Tibial nerve (tissue), 4 donors: ENCODE results near the gene PHOX2A. TPM values are rescaled to one million over a fixed set of nuclear protein-coding genes. Genes with fewer than 3 reads are reported as not detected.

Source experiments
- DNase-seq, 2 donors: peaks; one replicate each; pipeline ENCODE4 v3.0.0-alpha.2; 2019; ENCODE audit warnings: low spot score in 2 of 2
- H3K27ac ChIP-seq, 4 donors: fragments of 200-600 bp; sonication (generic) in 3 of 4; one replicate each; pipeline ENCODE4 v1.5.1; 2017 to 2019; ENCODE audit warnings: mild to moderate bottlenecking in 1 of 4
- H3K27me3 ChIP-seq, 2 donors: fragments of 200-600 bp; sonication (generic) in 1 of 2; one replicate each; pipeline versions ENCODE4 v1.5.1 to v1.6.0; 2017 to 2019
- H3K36me3 ChIP-seq, 3 donors: fragments of 200-600 bp; sonication (generic); one replicate each; pipeline ENCODE4 v1.5.1; 2018 to 2019
- H3K4me1 ChIP-seq, 4 donors: fragments of 200-600 bp; sonication (generic) in 3 of 4; one replicate each; pipeline ENCODE4 v1.5.1; 2017 to 2019
- H3K4me3 ChIP-seq, 4 donors: fragments of 200-600 bp; sonication (generic) in 3 of 4; one replicate each; pipeline ENCODE4 v1.5.1; 2017 to 2019; ENCODE audit warnings: mild to moderate bottlenecking in 1 of 4, moderate library complexity in 1 of 4
- H3K9me3 ChIP-seq, 4 donors: fragments of 200-600 bp; sonication (generic) in 3 of 4; one replicate each; pipeline ENCODE4 v1.5.1; 2017 to 2019
- EP300 ChIP-seq, 2 donors: sonication (generic); formaldehyde crosslinking; IDR thresholded peaks; one replicate each; pipeline ENCODE4 v1.6.1; 2017; ENCODE audit warnings: antibody characterized with exemption in 2 of 2, mild to moderate bottlenecking in 1 of 2
- POLR2A ChIP-seq, 2 donors: fragments of 450-650 bp; IDR thresholded peaks; one replicate each; pipeline ENCODE4 v1.6.1; 2017; ENCODE audit warnings: antibody characterized with exemption in 2 of 2, mild to moderate bottlenecking in 2 of 2, moderate library complexity in 2 of 2
- WGBS, 2 donors: methylation state at CpG; one replicate each; pipeline ENCODE4 v1.1.5; 2018; 5-methylcytosine and 5-hydroxymethylcytosine counted together
- total RNA-seq, 4 donors: library from RNA; depleted of rRNA; stranded (reverse); fragments of >200 nt; gene quantifications; one replicate each; pipeline ENCODE4 v1.1.0, GENCODE V29; 2016
- TF ChIP-seq, protein P1 (sequence below), 5 experiments: fragments of 200-600 bp in 3 of 5; fragments of 450-650 bp in 2 of 5; sonication (generic) in 3 of 5; IDR thresholded peaks; one replicate each; pipeline ENCODE4 v1.5.1; 2016 to 2019; ENCODE audit warnings: antibody characterized with exemption in 5 of 5, mild to moderate bottlenecking in 3 of 5, moderate library complexity in 2 of 5

PHOX2A gene
- total RNA-seq, 4 donors from 2014 or later, result not detected

DNA sequence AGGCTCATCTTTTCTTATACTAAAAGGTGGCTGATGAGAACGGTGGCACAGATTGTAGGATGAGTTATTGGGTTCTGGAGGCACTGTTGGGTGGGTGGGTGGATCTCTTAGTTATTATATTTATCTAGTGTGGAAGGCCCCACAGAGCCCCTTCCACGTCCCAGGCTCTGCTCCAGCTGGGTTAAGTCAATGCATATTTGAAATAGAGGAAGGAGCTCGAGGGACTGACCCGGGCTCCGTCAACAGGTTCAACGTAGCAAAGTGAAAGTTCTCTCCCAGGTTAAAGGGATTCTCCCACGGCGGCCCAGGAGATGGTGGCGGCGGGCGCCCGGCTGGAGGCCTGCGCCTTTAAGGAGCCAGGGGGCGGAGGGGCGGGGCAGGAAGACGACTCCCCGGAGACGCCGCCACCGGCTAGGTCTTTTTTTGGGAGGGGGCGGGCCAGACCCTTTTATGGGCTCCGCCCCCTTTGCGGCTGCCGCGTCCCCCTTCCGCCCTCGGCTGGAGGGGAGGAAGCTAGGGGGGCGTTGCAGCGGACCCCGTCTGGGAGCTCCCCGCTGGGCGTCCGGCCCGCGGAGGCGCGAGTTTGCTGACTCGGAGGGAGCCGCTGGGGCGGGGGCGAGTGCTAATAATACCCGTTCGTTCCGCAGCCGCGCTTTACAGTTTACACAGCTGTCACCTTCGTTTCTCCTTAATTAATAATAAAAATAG, 20.9 kb downstream of the PHOX2A start:
- Histone ChIP-seq H3K4me3 (peak overlapping the region; percentile 71 to 92 (median 77)), H3K4me1 (peaks cover 0 to 45% (median 31%) of the 10 kb centered on the region in 4 donors), H3K27me3 (no peaks in the 10 kb centered on the region), H3K27ac (peak overlapping the region; percentile 77 to 97 (median 94)), H3K36me3 (peaks cover 0 to 14% (median 0%) of the 10 kb centered on the region in 3 donors), H3K9me3 (no peaks in the 10 kb centered on the region)
- DNase-seq, result peak; percentile 87 to 91
- TF ChIP-seq POLR2A (IDR thresholded peaks at IDR 0.05) (peak; percentile 18 to 48), EP300 (IDR thresholded peaks at IDR 0.05) (peak; percentile 58 to 84)
- TF ChIP-seq, protein P1, sequence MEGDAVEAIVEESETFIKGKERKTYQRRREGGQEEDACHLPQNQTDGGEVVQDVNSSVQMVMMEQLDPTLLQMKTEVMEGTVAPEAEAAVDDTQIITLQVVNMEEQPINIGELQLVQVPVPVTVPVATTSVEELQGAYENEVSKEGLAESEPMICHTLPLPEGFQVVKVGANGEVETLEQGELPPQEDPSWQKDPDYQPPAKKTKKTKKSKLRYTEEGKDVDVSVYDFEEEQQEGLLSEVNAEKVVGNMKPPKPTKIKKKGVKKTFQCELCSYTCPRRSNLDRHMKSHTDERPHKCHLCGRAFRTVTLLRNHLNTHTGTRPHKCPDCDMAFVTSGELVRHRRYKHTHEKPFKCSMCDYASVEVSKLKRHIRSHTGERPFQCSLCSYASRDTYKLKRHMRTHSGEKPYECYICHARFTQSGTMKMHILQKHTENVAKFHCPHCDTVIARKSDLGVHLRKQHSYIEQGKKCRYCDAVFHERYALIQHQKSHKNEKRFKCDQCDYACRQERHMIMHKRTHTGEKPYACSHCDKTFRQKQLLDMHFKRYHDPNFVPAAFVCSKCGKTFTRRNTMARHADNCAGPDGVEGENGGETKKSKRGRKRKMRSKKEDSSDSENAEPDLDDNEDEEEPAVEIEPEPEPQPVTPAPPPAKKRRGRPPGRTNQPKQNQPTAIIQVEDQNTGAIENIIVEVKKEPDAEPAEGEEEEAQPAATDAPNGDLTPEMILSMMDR (IDR thresholded peaks at IDR 0.05), result peak; percentile 43 to 73 (median 51)
- 0% methylated on average over 30 to 42 of the region's 47 CpGs for WGBS, 2 donors

DNA sequence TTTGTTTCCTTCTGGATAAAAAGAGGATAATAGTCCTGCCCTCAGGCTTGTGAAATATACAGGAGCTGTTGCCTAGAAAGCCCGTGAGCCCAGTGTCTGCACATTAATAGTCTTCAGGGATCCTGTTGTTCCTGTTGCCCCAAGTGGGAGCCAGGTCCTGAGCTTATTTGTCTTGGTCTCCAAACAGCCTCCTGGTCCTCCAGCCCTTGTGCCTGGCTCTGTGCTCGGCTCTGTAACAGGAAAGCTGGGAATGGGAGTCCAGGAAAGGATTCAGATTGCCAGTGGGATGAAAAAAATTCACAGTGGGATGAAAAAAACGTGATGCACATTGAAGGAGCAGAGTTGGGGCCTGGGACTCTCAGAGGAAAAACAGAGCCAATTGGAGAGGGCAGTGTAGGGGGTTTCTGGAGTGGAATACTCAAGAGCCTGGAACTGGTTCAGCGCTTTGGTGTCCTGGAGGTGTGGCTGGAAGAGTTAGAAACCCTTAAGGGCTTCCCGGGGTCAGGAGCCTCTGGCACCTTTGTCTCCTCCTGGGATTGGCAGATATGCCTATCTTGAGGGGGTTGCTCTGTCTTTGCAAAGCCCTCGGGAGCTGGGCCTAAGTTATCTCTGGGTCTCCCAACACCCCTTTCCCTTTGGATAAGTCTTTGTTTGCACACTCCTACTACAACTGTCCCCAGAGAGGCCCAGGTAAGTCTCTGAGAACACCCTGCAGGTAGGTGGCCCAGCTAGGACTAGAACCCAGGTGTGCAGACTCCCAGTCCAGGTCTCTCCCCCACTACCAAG, 21.7 kb downstream of the PHOX2A start:
- peak overlapping the region; percentile 77 to 97 (median 94) for H3K27ac ChIP-seq
- DNase-seq, result no peak
- H3K4me3 ChIP-seq, result peak overlapping the region; percentile 71 to 92 (median 77)
- no peak for TF ChIP-seq POLR2A (IDR thresholded peaks at IDR 0.05)
- TF ChIP-seq, protein P1 (IDR thresholded peaks at IDR 0.05), result no peak
- no peak for TF ChIP-seq EP300 (IDR thresholded peaks at IDR 0.05)
- WGBS, 2 donors, result 53 to 57% methylated on average over 6 of the region's 6 CpGs
- H3K4me1 ChIP-seq, result peaks cover 0 to 38% (median 27%) of the 10 kb centered on the region in 4 donors
- no peaks in the 10 kb centered on the region for H3K9me3 ChIP-seq
- H3K27me3 ChIP-seq, result no peaks in the 10 kb centered on the region
- H3K36me3 ChIP-seq, result peaks cover 0 to 8% (median 0%) of the 10 kb centered on the region in 3 donors

DNA sequence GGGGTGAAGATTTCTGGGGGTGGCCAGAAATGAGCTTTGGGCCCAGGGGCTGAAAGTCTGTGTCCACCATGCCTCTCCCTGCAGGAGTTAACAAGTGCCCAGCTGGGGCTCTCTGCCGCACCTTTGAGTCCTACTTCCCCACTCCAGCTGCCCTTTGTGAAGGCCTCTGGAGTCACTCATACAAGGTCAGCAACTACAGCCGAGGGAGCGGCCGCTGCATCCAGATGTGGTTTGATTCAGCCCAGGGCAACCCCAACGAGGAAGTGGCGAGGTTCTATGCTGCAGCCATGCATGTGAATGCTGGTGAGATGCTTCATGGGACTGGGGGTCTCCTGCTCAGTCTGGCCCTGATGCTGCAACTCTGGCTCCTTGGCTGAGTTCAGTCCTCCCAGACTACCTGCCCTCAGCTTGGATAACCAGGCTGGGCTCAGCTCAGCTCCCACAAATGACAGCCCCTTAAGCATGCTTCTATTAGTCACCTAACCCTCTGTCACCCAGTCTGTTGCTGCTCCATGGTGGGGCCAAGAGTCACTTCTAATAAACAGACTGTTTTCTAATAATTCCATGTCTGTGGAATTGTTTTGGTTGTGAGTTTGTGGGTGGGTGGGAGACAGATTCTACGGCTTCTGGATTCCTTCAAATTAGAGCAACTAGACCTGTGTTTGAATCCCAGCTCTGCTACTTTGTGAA, 22.4 kb downstream of the PHOX2A start:
- Histone ChIP-seq H3K9me3 (no peaks in the 10 kb centered on the region), H3K36me3 (peaks cover 0 to under 1% (median 0%) of the 10 kb centered on the region in 3 donors), H3K4me1 (peaks cover 0 to 30% (median 23%) of the 10 kb centered on the region in 4 donors), H3K27ac (peak overlapping the region in 2 of 4 donors; percentile 96 to 97), H3K27me3 (no peaks in the 10 kb centered on the region), H3K4me3 (no peak overlapping the region)
- DNase-seq, result no peak
- TF ChIP-seq EP300 (IDR thresholded peaks at IDR 0.05) (no peak), POLR2A (IDR thresholded peaks at IDR 0.05) (no peak)
- TF ChIP-seq, protein P1 (IDR thresholded peaks at IDR 0.05), result no peak
- WGBS, 2 donors, result 68 to 71% methylated on average over 7 of the region's 7 CpGs

DNA sequence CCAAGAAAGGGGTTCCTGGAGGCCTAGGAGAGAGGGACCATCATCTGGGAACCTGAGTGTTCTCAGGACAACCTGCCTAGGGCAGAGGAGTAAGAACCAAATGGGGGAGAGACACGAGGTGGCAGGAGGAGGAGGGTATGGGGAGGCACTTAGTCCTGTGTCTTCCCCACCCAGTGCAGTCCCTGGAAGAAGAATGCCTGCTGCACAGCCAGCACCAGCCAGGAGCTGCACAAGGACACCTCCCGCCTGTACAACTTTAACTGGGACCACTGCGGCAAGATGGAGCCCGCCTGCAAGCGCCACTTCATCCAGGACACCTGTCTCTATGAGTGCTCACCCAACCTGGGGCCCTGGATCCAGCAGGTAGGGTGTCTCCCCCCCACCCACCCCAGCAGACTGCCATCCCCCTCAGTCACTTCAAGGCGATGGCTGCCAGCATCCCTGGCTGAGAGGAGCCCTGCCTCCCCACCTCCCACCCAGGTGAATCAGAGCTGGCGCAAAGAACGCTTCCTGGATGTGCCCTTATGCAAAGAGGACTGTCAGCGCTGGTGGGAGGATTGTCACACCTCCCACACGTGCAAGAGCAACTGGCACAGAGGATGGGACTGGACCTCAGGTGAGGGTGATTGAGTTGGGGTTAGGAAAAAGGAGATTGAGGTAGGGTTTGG, 23.1 kb downstream of the PHOX2A start:
- Histone ChIP-seq H3K4me1 (peaks cover 0 to 23% (median 19%) of the 10 kb centered on the region in 4 donors), H3K4me3 (no peak overlapping the region), H3K27me3 (no peaks in the 10 kb centered on the region), H3K36me3 (no peaks in the 10 kb centered on the region), H3K9me3 (no peaks in the 10 kb centered on the region), H3K27ac (no peak overlapping the region)
- TF ChIP-seq POLR2A (IDR thresholded peaks at IDR 0.05) (no peak), EP300 (IDR thresholded peaks at IDR 0.05) (no peak)
- TF ChIP-seq, protein P1 (IDR thresholded peaks at IDR 0.05), result no peak
- no peak for DNase-seq
- 82 to 91% methylated on average over 7 to 9 of the region's 10 CpGs for WGBS, 2 donors
